ES-I3 (cell line): ENCODE measurements around the gene LAPTM5.

Experiments
- H3K36me3 ChIP-seq: 2 replicates; pipeline ENCODE4 v1.6.1; 2013; ENCODE audit warnings: mild to moderate bottlenecking, low read length, control low read depth, moderate library complexity; ENCODE audit not compliant: insufficient read depth
- H3K4me1 ChIP-seq: 2 replicates; pipeline ENCODE4 v1.6.1; 2013; ENCODE audit warnings: mild to moderate bottlenecking, control low read depth, low read length; ENCODE audit not compliant: insufficient read depth
- H3K9ac ChIP-seq: 2 replicates; pipeline ENCODE4 v1.6.1; 2013; ENCODE audit warnings: low read depth, mild to moderate bottlenecking, low read length, moderate library complexity
- H3K9me3 ChIP-seq: 2 replicates; pipeline ENCODE4 v1.6.1; 2013; ENCODE audit warnings: mild to moderate bottlenecking, low read length, moderate library complexity; ENCODE audit not compliant: control insufficient read depth, insufficient read depth

LAPTM5 gene

GRCh38 chr1:30731806-30732276 is 25.7 kb downstream of the LAPTM5 start:
- Histone ChIP-seq H3K4me1 (peaks cover 40% of the 10 kb centered on the region), H3K9me3 (no peaks in the 10 kb centered on the region), H3K36me3 (no peaks in the 10 kb centered on the region), H3K9ac (no peak overlapping the region)

GRCh38 chr1:30731109-30731805 is 26.3 kb downstream of the LAPTM5 start:
- H3K4me1 ChIP-seq, result peaks cover 46% of the 10 kb centered on the region
- H3K9me3 ChIP-seq, result no peaks in the 10 kb centered on the region
- H3K9ac ChIP-seq, result no peak overlapping the region
- H3K36me3 ChIP-seq, result no peaks in the 10 kb centered on the region

GRCh38 chr1:30730346-30731108 is 27.0 kb downstream of the LAPTM5 start:
- no peaks in the 10 kb centered on the region for H3K36me3 ChIP-seq
- peaks cover 46% of the 10 kb centered on the region for H3K4me1 ChIP-seq
- no peaks in the 10 kb centered on the region for H3K9me3 ChIP-seq
- no peak overlapping the region for H3K9ac ChIP-seq

GRCh38 chr1:30729901-30730300 is 27.7 kb downstream of the LAPTM5 start:
- Histone ChIP-seq H3K9ac (no peak overlapping the region), H3K36me3 (no peaks in the 10 kb centered on the region), H3K4me1 (peaks cover 46% of the 10 kb centered on the region), H3K9me3 (no peaks in the 10 kb centered on the region)

- Histone ChIP-seq H3K4me1 (peaks cover 46% of the 10 kb centered on the region), H3K9ac (no peak overlapping the region), H3K36me3 (no peaks in the 10 kb centered on the region), H3K9me3 (no peaks in the 10 kb centered on the region)
Observed at GRCh38 chr1:30728832-30729638, 28.5 kb downstream of the LAPTM5 start.

DNA sequence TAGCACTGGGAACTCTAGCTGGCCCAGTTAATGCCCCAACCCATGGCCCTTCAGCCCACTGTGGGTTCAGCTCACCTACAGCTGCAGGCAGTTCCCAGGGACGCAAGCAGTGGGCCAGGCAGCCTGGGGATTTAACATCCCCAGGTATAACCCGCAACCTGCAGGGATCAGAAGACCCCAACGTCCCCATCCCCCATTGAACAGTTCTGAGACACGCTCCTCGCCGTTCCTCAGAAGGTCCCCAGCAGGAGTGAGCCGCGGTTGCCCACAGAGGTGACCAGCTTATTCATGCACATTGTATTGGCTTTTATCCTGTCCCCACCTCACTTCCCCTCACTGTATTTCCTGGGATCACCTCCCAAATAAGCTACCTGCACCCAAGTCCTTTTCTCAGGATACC is 29.2 kb downstream of the LAPTM5 start:
- peaks cover 39% of the 10 kb centered on the region for H3K4me1 ChIP-seq
- H3K9me3 ChIP-seq, result no peaks in the 10 kb centered on the region
- no peak overlapping the region for H3K9ac ChIP-seq
- no peaks in the 10 kb centered on the region for H3K36me3 ChIP-seq

- no peaks in the 10 kb centered on the region for H3K9me3 ChIP-seq
- H3K36me3 ChIP-seq, result no peaks in the 10 kb centered on the region
- no peak overlapping the region for H3K9ac ChIP-seq
- peaks cover 33% of the 10 kb centered on the region for H3K4me1 ChIP-seq
Observed at GRCh38 chr1:30727824-30728223, 29.8 kb downstream of the LAPTM5 start.

DNA sequence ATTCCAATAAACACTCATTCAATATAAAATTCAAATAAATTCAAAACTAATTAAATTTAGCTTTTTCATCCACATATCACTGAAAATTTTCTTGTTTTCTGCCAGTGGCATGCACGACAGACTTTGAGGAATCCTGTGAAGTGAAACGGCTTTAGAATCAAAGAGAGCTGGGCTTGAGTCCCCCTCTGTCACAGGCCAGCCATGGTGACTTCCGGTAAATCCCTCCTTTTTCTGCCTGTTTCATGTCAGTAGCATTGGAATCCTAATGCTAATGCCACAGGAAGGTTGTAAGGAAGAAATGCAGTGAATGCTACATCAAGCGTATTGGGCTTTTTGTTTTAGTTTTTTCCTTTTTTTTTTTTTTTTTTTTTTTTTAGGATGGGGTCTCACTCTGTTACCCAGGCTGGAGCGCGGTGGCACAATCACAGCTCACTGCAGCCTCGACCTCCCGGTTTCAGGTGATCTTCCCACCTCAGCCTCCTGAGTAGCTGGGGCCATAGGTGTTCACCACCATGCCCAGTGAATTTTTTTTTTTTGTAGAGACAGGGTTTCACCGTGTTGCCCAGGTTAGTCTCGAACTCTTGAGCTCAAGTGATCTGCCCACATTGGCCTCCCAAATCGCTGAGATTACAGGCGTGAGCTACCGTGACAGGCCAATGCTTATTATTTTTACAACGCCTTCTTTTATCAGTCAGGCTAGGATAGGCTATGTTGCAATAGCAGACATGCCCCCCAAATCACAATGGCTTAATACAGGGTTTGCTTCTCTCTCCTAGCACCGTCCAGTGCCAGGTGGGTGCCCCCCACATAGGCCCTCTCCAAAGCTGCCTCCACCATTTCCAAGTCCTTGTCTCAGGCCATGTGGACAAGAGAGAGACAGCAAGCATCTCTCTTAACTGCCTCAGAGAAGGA is 30.5 kb downstream of the LAPTM5 start:
- no peaks in the 10 kb centered on the region for H3K9me3 ChIP-seq
- H3K9ac ChIP-seq, result no peak overlapping the region
- H3K36me3 ChIP-seq, result no peaks in the 10 kb centered on the region
- peaks cover 27% of the 10 kb centered on the region for H3K4me1 ChIP-seq

- Histone ChIP-seq H3K9me3 (no peaks in the 10 kb centered on the region), H3K9ac (no peak overlapping the region), H3K4me1 (peaks cover 27% of the 10 kb centered on the region), H3K36me3 (no peaks in the 10 kb centered on the region)
Observed at GRCh38 chr1:30726236-30726635, 31.3 kb downstream of the LAPTM5 start.

DNA sequence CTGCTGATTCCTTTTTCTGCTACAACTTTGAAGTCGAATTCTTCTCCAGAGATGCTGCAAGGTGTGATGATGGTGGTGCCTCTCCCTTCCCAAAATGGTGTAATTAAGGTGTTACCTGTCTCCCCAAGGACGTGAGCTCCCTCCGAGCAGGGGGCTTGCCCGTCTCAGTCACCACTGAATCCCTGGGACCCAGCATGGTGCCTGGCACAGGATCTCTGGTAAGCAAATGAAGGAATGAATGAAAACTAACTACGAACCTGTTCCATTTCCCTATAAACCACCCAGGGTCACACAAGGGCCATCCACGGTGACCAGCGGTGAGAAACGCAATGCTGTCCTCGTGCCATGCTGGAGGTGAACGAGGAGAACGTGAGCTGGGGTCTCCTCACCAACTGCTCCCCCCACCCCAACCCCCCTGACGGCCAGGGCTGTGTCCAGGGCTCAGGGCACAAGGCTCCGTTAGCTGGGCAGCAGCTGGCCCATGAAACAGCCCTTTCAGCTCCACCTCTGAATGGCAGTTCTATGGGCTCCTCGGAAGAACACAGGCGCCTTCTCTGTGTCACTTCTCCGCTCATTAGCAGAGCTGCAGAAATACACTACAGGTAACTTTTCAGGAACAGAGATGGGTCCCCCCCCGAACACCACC is 32.0 kb downstream of the LAPTM5 start:
- Histone ChIP-seq H3K9me3 (no peaks in the 10 kb centered on the region), H3K36me3 (no peaks in the 10 kb centered on the region), H3K9ac (no peak overlapping the region), H3K4me1 (peaks cover 27% of the 10 kb centered on the region)

- Histone ChIP-seq H3K9ac (no peak overlapping the region), H3K36me3 (no peaks in the 10 kb centered on the region), H3K4me1 (peaks cover 27% of the 10 kb centered on the region), H3K9me3 (no peaks in the 10 kb centered on the region)
Observed at GRCh38 chr1:30724655-30725421, 32.7 kb downstream of the LAPTM5 start.

DNA sequence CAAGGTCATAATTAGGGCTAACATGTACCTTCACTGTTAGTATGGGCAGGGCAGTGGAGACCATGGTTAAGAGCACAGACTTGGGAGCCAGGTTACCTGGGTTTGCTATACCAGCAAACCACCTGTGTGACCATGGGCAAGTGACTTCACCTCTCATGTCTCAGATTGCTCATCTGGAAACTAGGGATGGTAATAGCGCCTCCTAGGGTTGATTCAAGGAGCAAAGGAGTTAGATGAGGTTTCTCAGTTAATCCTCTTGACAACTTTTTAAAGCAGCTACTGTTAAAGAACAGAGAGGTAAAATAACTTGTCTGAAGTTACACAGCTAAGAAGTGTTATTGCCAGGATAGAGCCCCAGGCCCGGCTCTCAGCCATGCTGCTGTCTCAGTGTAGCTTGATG is 33.4 kb downstream of the LAPTM5 start:
- Histone ChIP-seq H3K9ac (no peak overlapping the region), H3K9me3 (no peaks in the 10 kb centered on the region), H3K36me3 (no peaks in the 10 kb centered on the region), H3K4me1 (peaks cover 27% of the 10 kb centered on the region)

DNA sequence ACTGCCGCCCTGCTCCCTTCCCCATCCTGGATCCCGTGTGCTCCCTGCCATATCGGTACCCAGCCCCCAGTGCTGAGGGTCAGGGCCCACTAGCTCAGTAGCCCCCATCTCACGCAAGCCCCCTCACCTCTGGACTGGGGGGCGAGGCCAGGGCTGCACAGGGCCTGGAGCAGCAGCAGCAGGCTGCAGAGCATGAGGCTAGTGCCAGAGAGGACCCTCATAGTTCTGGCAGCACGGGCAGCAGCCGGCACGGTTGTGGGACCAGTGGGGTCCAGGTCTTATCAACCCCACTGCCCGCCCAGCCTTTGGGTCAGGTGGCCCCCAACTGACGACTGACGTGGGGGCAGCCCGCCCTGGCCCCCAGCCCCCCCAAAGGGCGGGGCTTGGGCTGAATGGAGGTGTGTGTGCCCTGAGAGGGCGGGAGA is 34.2 kb downstream of the LAPTM5 start, which contains the start of gene MATN1:
MATN1 (minus strand) TSS at position 255 of the 425 bp plus-strand sequence; CDS start at position 221, 34 bp downstream.
- Histone ChIP-seq H3K9me3 (no peaks in the 10 kb centered on the region), H3K36me3 (no peaks in the 10 kb centered on the region), H3K4me1 (peaks cover 21% of the 10 kb centered on the region), H3K9ac (no peak within 1 kb of the TSS)
